ENCODE results near the gene MKKS. TPM values are rescaled to one million over a fixed set of nuclear protein-coding genes. Genes with fewer than 3 reads are reported as not detected.

The MKKS gene
- total and polyA plus RNA-seq, 9 of the 15 experiments (the other 6 are each of a cell fraction or from before 2014, with no cell fraction given) = 6.8 to 26.8 (median 12.0) TPM

DNA sequence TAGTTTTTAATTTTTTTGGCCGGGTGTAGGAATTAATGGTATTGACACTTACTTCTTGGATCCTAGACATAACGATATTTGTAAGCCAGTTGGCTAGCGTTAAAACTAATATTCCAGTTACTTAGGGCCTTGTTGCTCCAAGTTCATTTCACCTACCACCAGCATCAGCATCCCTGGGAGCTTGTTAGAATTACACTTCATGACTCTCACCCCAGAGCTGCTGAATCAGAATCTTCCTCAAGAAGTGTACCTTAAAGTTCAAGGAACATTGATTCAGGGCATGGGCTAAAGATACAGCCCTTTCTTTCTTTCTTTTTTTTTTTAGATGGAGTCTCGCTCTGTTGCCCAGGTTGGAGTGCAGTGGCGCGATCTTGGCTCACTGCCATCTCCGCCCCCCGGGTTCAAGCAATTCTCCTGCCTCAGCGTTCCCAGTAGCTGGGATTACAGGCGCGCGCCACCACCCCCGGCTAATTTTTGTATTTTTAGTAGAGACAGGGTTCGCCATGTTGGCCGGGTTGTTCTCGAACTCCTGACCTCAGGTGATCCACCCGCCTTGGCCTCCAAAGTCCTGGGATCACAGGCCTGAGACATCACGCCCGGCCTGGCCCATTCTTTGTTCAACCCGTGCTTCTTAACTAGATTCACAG, 2.2 kb upstream of the MKKS start:
- H3K27ac ChIP-seq (ENCODE audit: extremely low read depth, low read depth, low read length) = peak overlapping the region; percentile 88
- 33% methylated on average over 15 of the region's 20 CpGs for WGBS (ENCODE audit: insufficient coverage, low coverage, missing lambda C conversion rate)

More for the DNA sequence above, 2.2 kb upstream of the MKKS start:
- Histone ChIP-seq H3K36me3 (ENCODE audit: control insufficient read depth, insufficient read depth, low read length) (peaks cover 8% of the 10 kb centered on the region; the same call in 1 of the 3 replicates), H3K27me3 (ENCODE audit: control insufficient read depth in 2 of 2, insufficient read depth in 2 of 2, low read length in 2 of 2) (no peaks in the 10 kb centered on the region), H3K4me3 (peak overlapping the region; percentile 73), H3K4me2 (ENCODE audit: insufficient read depth, low read length) (peak overlapping the region; percentile 95), H3K9me3 (replicated peaks; ENCODE audit: control insufficient read depth, insufficient read depth, low read depth, low read length) (no peaks in the 10 kb centered on the region), H3K9ac (ENCODE audit: insufficient read depth in 1 of 2, low read depth in 2 of 2, low read length in 2 of 2) (peak overlapping the region; percentile 74 to 85), H2AFZ (ENCODE audit: low read depth, low read length) (peak overlapping the region; percentile 15; the same call in 1 of the 2 replicates), H3K4me1 (replicated peaks in 1 of 2; ENCODE audit: control insufficient read depth in 2 of 2, insufficient read depth in 2 of 2, low read length in 2 of 2) (peaks cover 12 to 16% of the 10 kb centered on the region in 2 experiments; a peak in 4 of 5 replicates), H4K20me1 (replicated peaks; ENCODE audit: control insufficient read depth, insufficient read depth, low read length) (no peaks in the 10 kb centered on the region), H3K79me2 (ENCODE audit: control insufficient read depth, insufficient read depth, low read length) (peaks cover 61% of the 10 kb centered on the region), H3K9me1 (ENCODE audit: control insufficient read depth, insufficient read depth, low read length) (no peaks in the 10 kb centered on the region)
- BruUV-seq (replicated peaks) = no TSS peak
- DNase-seq (ENCODE audit: extremely low read depth in 1 of 4, low spot score in 3 of 4) (no peak), FAIRE-seq (no peak), ATAC-seq (no peak)
- intact Hi-C loops (cut with micrococcal nuclease) (no loop called here), in situ Hi-C loops (cut with MboI) (no loop called here)
- ChIA-PET CTCF (ENCODE audit: low intra/inter-chr PET ratio) (no interaction called here), POLR2A (interaction anchor here (0.6 kb wide), 1 partner anchor 168 kb away, joined by 3 read pairs; no protein-coding TSS in a partner anchor)
- no peak for TF ChIP-seq CHD4 (IDR thresholded peaks at IDR 0.05; ENCODE audit: insufficient read depth, insufficient replicate concordance, low read depth, low read length, poor library complexity, severe bottlenecking)
- TF ChIP-seq ADNP (tag; IDR thresholded peaks at IDR 0.05) = peak; percentile 30; the same call in 1 of the 2 replicates
- TF ChIP-seq BCOR (IDR thresholded peaks at IDR 0.05) = peak; percentile 33; the same call in 1 of the 2 replicates
- TF ChIP-seq NFIC (IDR thresholded peaks at IDR 0.05) = peak; percentile 91
- no peak for TF ChIP-seq L3MBTL2 (IDR thresholded peaks at IDR 0.05)
- TF ChIP-seq, protein P1, sequence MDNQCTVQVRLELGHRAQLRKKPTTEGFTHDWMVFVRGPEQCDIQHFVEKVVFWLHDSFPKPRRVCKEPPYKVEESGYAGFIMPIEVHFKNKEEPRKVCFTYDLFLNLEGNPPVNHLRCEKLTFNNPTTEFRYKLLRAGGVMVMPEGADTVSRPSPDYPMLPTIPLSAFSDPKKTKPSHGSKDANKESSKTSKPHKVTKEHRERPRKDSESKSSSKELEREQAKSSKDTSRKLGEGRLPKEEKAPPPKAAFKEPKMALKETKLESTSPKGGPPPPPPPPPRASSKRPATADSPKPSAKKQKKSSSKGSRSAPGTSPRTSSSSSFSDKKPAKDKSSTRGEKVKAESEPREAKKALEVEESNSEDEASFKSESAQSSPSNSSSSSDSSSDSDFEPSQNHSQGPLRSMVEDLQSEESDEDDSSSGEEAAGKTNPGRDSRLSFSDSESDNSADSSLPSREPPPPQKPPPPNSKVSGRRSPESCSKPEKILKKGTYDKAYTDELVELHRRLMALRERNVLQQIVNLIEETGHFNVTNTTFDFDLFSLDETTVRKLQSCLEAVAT (IDR thresholded peaks at IDR 0.05) = no peak
